Measurements from ENCODE around the gene CLEC18A.
"Not testable (repeated sequence)": the region's sequence is repeated elsewhere in the genome, so short reads cannot be mapped to it uniquely, and the experiment has no call there.

The CLEC18A gene

DNA sequence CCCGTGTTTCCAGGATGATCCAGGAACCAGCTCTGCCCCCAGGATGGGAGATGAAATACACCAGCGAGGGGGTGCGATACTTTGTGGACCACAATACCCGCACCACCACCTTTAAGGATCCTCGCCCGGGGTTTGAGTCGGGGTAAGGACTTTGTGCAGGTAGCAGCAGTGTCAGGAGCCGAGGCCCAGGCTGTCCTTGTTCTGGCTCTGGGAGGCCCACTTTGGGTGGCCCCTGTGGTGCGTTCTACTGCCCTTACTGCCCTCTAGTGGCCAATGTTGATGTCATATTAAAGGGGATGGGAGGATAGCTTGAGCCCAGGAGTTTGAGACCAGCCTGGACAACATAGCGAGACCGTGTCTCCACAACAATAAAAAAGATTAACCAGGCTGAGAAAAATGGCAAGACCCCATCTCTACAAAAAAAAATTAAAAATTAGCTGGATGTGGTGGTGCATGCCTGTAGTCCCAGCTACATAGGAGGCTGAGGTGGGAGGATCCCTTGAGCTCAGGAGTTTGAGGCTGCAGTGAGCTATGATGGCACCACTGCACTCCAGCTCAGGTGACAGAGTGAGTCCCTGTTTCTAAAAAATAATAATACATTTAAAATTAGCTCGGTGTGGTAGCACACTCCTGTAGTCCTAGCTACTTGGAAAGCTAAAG is 20.9 kb upstream of the CLEC18A start:
- peak in 2 of 3 donors; percentile 20 to 63 for DNase-seq (ENCODE audit: low read depth in 2 of 3, low spot score in 1 of 3)

DNA sequence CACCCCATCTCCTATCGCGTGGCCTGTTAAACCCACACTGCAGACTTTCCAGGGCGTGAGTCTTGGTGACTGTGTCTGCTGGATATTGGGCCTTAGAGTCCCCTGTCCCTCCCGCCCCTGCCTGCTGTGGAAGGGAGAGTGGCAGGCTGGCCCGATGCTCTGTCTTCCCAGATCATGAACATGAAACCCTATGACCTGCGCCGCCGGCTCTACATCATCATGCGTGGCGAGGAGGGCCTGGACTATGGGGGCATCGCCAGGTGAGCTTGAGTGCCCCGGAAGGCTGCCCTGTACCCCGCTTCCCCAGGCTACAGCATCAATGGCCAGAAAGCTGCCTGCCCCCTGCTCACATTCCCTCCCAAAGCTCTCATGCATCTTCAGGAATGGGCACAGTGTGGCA is 19.5 kb upstream of the CLEC18A start:
- DNase-seq (ENCODE audit: low read depth in 2 of 3, low spot score in 1 of 3), result no peak

DNA sequence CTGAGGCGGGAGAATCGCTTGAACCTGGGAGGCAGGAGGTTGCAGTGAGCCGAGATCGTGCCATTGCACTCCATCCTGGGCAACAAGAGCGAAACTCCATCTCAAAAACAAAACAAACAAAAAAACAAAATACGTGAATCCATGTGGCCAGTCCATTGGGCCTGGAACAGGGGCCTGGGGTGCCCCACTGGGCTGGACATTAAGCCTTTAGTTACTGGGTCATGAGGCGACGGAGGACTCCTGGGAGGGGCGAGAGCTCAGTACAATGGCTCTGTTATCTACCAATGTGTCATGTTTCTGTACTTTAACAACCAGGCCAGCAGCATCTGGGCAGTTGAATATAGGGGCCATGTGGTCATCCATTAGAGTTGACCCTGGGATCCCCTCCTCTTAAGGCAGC is 18.9 kb upstream of the CLEC18A start:
- no peak for DNase-seq (ENCODE audit: low read depth in 2 of 3, low spot score in 1 of 3)

- no peak for DNase-seq (ENCODE audit: low read depth in 2 of 3, low spot score in 1 of 3)
Observed at GRCh38 chr16:69932691-69933392, 18.3 kb upstream of the CLEC18A start.

DNA sequence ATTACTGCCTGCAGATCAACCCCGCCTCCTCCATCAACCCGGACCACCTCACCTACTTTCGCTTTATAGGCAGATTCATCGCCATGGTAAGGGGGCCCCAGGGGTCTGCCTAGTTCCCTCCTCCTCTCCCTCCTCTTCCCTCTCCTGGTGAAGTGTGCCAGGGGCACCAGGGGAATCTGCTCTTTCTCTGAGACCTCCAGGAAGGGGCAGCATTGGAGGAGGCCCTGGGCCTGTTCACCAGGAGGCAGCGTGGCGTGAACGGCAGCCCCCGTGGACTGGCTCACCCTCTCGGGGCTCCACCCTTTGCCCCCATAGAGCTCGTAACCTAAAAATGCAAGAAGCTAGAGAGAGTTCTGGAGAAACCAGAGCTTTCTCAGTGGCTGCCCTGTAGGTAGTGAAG is 17.1 kb upstream of the CLEC18A start:
- DNase-seq (ENCODE audit: low read depth in 2 of 3, low spot score in 1 of 3), result no peak

- no peak for DNase-seq (ENCODE audit: low read depth in 2 of 3, low spot score in 1 of 3)
Observed at GRCh38 chr16:69934751-69935150, 16.4 kb upstream of the CLEC18A start.

- DNase-seq (ENCODE audit: low read depth in 2 of 3, low spot score in 1 of 3), result no peak
Observed at GRCh38 chr16:69935278-69935711, 15.8 kb upstream of the CLEC18A start.

DNA sequence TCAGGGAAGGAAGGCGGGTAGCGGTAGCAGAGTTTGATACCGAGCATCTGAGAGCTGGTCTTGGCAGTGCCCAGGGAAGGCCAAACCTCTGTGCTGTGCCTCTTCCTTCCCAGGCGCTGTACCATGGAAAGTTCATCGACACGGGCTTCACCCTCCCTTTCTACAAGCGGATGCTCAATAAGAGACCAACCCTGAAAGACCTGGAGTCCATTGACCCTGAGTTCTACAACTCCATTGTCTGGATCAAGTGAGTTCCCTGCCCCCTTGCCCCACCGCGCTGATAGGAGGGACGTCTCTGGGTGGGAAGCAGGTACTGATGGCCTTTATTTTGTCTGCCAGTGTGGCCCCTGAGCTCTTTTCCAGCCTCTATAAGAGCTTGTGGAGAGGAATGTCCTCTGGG is 15.4 kb upstream of the CLEC18A start:
- no peak for DNase-seq (ENCODE audit: low read depth in 2 of 3, low spot score in 1 of 3)

DNA sequence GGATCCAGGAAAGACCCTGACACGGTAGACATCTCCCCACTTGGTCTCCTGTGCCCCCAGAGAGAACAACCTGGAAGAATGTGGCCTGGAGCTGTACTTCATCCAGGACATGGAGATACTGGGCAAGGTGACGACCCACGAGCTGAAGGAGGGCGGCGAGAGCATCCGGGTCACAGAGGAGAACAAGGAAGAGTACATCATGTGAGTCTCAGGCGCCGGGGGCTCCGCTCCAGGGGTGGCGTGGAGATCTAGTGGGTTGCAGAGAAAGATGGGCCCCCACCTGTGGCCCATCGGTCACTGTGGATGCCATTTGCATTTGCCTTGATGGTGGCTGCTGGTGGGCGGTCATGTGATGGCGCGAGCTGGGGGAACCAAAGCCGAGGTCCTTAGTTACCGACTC is 14.9 kb upstream of the CLEC18A start:
- no peak for DNase-seq (ENCODE audit: low read depth in 2 of 3, low spot score in 1 of 3)

GRCh38 chr16:69936751-69937211 is 14.4 kb upstream of the CLEC18A start:
- no peak for DNase-seq (ENCODE audit: low read depth in 2 of 3, low spot score in 1 of 3)

GRCh38 chr16:69937465-69937951 is 13.6 kb upstream of the CLEC18A start:
- DNase-seq (ENCODE audit: low read depth in 2 of 3, low spot score in 1 of 3), result no peak

GRCh38 chr16:69938981-69939820 is 11.9 kb upstream of the CLEC18A start:
- no peak for DNase-seq (ENCODE audit: low read depth in 2 of 3, low spot score in 1 of 3)

GRCh38 chr16:69939821-69940585 is 11.1 kb upstream of the CLEC18A start:
- no peak for DNase-seq (ENCODE audit: low read depth in 2 of 3, low spot score in 1 of 3)

GRCh38 chr16:69940676-69941075 is 10.5 kb upstream of the CLEC18A start:
- DNase-seq (ENCODE audit: low read depth in 2 of 3, low spot score in 1 of 3), result no peak

DNA sequence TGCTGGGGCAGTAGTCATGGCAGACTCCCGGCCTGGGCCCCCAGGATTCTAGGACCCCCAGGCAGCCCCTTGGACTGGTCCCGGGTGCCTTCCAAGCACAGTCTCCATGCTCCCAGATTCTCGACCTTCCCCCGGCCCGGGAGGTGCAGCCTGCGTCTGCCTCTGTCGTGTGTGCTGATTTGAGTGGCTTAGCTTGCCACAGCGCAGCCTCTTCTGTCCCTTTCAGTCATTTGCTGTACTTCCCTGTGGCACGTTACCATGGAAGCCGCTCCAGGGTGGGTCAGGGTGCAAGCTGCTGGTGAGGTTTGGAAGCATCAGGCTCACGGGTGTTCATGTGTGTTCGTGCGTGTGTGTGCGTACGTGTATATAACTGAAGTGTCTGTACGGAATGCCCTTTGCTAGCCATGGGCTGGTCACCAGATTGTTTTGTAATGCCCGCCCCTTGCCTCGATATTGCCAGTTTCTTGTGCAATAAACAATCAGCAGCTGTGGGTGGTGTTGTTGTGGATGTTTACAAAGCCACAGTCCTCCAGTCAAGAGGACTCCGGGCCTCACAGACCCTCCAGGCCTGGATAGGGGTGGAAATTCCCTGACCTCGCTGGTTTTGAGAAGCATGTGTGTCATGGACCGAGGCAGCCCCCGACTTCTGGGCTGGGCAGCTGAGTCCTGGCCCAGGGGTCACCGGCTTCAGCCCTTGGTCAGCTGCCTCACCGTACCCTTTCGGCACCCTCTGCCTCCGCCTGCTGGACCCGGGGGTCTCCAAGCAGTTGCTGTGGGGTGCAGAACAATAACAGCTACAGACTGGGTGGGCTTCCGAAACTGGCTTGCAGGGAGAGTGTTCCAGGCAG is 9.7 kb upstream of the CLEC18A start:
- DNase-seq (ENCODE audit: low read depth in 2 of 3, low spot score in 1 of 3), result no peak

DNA sequence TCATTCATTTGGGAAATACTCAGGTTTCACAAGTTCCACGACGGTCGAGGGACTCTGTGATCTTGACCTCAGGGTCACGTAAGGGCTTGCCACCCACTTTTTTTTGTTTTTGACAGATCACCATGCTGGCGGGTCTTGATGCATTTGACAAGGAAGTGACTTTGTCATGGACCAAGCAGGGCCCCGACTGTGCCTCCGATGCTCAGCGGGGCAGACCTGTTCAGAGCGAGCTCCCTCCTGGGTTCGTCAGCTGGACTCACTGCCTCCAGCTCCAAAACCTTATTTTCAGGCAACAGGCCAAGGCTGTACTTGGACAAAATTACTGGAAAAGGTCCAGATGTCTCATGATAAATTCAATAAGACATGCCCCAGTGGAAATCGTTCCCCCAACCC is 9.0 kb upstream of the CLEC18A start:
- DNase-seq (ENCODE audit: low read depth in 2 of 3, low spot score in 1 of 3), result no peak

DNA sequence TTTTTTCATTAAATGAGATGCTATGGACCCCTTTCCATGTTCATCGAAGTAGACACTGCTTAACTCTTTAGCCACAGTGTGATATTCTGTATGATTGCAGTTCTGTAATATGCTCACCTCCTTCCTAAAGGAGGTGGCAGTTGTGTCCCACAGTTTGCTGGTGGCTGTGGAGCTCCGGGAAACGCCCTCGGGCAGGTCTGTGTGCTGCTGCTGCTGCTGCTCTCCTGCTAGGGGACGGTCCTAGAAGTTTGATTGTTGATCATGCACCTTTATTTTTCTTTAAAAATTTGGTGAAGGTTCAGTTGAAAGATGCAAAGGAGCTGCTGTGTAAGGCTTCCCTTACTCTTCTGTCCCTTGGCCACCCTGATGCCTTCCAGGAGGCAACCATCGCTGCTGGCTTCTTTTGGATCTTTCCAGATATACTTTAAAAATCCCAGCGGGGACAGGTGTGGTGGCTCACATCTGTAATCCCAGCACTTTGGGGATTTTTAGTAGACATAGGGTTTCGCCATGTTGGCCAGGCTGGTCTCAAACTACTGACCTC is 8.4 kb upstream of the CLEC18A start:
- DNase-seq (ENCODE audit: low read depth in 2 of 3, low spot score in 1 of 3), result no peak

- not testable (repeated sequence) for DNase-seq (ENCODE audit: low read depth in 2 of 3, low spot score in 1 of 3)
Observed at GRCh38 chr16:69943241-69944036, 7.7 kb upstream of the CLEC18A start.

- DNase-seq (ENCODE audit: low read depth in 2 of 3, low spot score in 1 of 3), result not testable (repeated sequence)
Observed at GRCh38 chr16:69950411-69950810, 723 bp upstream of the CLEC18A start.

Data from stimulated activated CD4-positive, alpha-beta T cell treated with anti-CD3 and anti-CD28 coated beads, Interleukin-12 subunit alpha, Interleukin-12 subunit beta, amount 100 ng/mL, for 48 hours (primary cell).